ENCODE results near the gene SAP30L.

DNA sequence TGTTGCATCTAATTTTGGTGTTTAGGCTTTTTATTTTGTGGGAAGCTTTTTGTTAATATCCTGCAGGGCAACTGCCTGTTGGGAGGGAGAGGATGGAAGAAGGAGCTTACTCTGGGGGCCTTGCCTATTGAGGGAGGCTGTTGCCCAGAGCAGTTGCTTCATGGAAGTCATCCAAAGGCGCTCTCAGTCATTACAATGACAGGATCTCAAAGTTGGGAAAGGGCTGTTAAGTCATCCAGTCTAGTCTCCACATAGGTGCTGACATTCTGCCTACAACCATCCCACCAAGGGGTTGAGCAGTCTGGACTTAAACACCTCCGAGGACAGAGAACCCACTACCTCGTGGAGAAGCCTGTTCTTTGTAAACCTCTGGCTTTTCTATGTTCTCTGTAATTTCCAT lies 13.2 kb downstream of the SAP30L start:
- no peak for TF ChIP-seq POLR2A (IDR thresholded peaks at IDR 0.05)
- TF ChIP-seq, protein P1, sequence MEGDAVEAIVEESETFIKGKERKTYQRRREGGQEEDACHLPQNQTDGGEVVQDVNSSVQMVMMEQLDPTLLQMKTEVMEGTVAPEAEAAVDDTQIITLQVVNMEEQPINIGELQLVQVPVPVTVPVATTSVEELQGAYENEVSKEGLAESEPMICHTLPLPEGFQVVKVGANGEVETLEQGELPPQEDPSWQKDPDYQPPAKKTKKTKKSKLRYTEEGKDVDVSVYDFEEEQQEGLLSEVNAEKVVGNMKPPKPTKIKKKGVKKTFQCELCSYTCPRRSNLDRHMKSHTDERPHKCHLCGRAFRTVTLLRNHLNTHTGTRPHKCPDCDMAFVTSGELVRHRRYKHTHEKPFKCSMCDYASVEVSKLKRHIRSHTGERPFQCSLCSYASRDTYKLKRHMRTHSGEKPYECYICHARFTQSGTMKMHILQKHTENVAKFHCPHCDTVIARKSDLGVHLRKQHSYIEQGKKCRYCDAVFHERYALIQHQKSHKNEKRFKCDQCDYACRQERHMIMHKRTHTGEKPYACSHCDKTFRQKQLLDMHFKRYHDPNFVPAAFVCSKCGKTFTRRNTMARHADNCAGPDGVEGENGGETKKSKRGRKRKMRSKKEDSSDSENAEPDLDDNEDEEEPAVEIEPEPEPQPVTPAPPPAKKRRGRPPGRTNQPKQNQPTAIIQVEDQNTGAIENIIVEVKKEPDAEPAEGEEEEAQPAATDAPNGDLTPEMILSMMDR (IDR thresholded peaks at IDR 0.05) = no peak
